Endothelial cell of umbilical vein (primary cell): ENCODE data around the gene LUZP2. TPM values are rescaled to one million over a fixed set of nuclear protein-coding genes. Genes with fewer than 3 reads are reported as not detected.

ENCODE experiments used
- BruUV-seq: library from RNA; stranded (reverse); fragments of 400-500 nt; replicated peaks from 2 replicates; lab custom pipeline; 2021; lab: Mats Ljungman, UMichigan
- CTCF ChIA-PET: fragments of 300-600, 350-600 bp; sonication (Branson Sonifier 250); formaldehyde crosslinking; loops from one replicate; lab custom pipeline; 2021; ENCODE audit warnings: antibody characterized with exemption, inconsistent platforms; lab: Charles Lee
- POLR2A ChIA-PET: fragments of 300-600, 350-600 bp; sonication (Branson Sonifier 250); formaldehyde crosslinking; loops from one replicate; lab custom pipeline; 2021; ENCODE audit warnings: antibody characterized with exemption, inconsistent platforms; lab: Charles Lee
- DNase-seq: peaks from one replicate; pipeline ENCODE4 v3.0.0-alpha.2; 2011; ENCODE audit warnings: low read depth, low spot score
- FAIRE-seq: peaks from 2 replicates; lab custom pipeline; 2011; peaks lifted over from hg19 to GRCh38; lab: Jason Lieb, UNC
- H2AFZ ChIP-seq: 2 replicates; pipeline ENCODE4 v1.6.0; 2012; ENCODE audit warnings: low read depth, low read length, control low read depth, inconsistent platforms
- H3K27ac ChIP-seq: 2 replicates; pipeline ENCODE4 v1.5.1; 2011; ENCODE audit warnings: low read depth, mild to moderate bottlenecking, control low read depth, low read length, moderate library complexity; ENCODE audit not compliant: insufficient read depth
- H3K27me3 ChIP-seq, 2 experiments: 2 replicates each; pipeline versions ENCODE4 v1.6.0 to v1.6.1; 2011; ENCODE audit warnings: low read length in 2 of 2, mixed read lengths in 1 of 2; ENCODE audit not compliant: control insufficient read depth in 2 of 2, insufficient read depth in 2 of 2
- H3K36me3 ChIP-seq, 2 experiments: 2 replicates in 1 of 2; 3 replicates in 1 of 2; pipeline ENCODE4 v1.5.1; 2011; ENCODE audit warnings: low read length in 2 of 2, mild to moderate bottlenecking in 1 of 2, moderate library complexity in 1 of 2; ENCODE audit not compliant: control insufficient read depth in 2 of 2, insufficient read depth in 2 of 2; ENCODE audit errors: extremely low read depth in 1 of 2
- H3K4me1 ChIP-seq: 3 replicates; pipeline ENCODE4 v1.5.1; 2011; ENCODE audit warnings: mild to moderate bottlenecking, low read length; ENCODE audit not compliant: control insufficient read depth, insufficient read depth; ENCODE audit errors: extremely low read depth
- H3K4me2 ChIP-seq: 2 replicates; pipeline ENCODE4 v1.6.1; 2011; ENCODE audit warnings: low read length, control low read depth, mixed read lengths; ENCODE audit not compliant: insufficient read depth
- H3K4me3 ChIP-seq, 3 experiments: fragments of 200-600 bp in 1 of 3; sonication (generic), shearing (Covaris generic) in 1 of 3; replicated peaks in 1 of 3; 2 replicates each; pipeline ENCODE4 v1.5.1; 2011 to 2016; ENCODE audit warnings: control low read depth in 3 of 3, low read length in 3 of 3, mild to moderate bottlenecking in 2 of 3, inconsistent platforms in 1 of 3, low read depth in 1 of 3, moderate library complexity in 1 of 3; ENCODE audit not compliant: insufficient read depth in 1 of 3
- H3K79me2 ChIP-seq: 2 replicates; pipeline ENCODE4 v1.6.0; 2012; ENCODE audit warnings: low read length, inconsistent platforms; ENCODE audit not compliant: control insufficient read depth, insufficient read depth
- H3K9ac ChIP-seq: replicated peaks from 2 replicates; pipeline ENCODE3; 2011; ENCODE audit warnings: low read length, control low read depth; ENCODE audit not compliant: insufficient read depth; ENCODE audit errors: extremely low read depth
- H3K9me1 ChIP-seq: replicated peaks from 3 replicates; pipeline ENCODE4 v1.6.0; 2011; ENCODE audit warnings: mild to moderate bottlenecking, low read length; ENCODE audit not compliant: control insufficient read depth, insufficient read depth; ENCODE audit errors: extremely low read depth
- H3K9me3 ChIP-seq: replicated peaks from 2 replicates; pipeline ENCODE4 v1.5.1; 2012; ENCODE audit warnings: low read length, inconsistent platforms; ENCODE audit not compliant: control insufficient read depth, insufficient read depth
- H4K20me1 ChIP-seq: replicated peaks from 2 replicates; pipeline ENCODE3; 2011; ENCODE audit warnings: mild to moderate bottlenecking, low read length; ENCODE audit not compliant: control insufficient read depth, insufficient read depth; ENCODE audit errors: extremely low read depth
- EZH2 ChIP-seq: IDR thresholded peaks from 2 replicates; pipeline ENCODE4 v1.6.1; 2012; ENCODE audit warnings: borderline replicate concordance, low read depth, mild to moderate bottlenecking, moderate library complexity, low read length, inconsistent platforms; ENCODE audit not compliant: severe bottlenecking
- FOS ChIP-seq: IDR thresholded peaks from 2 replicates; pipeline ENCODE4 v1.6.1; 2011; ENCODE audit warnings: mild to moderate bottlenecking, low read length, moderate library complexity, borderline replicate concordance; ENCODE audit not compliant: insufficient read depth
- GATA2 ChIP-seq: IDR thresholded peaks from 2 replicates; pipeline ENCODE4 v1.7.0; 2011; ENCODE audit warnings: low read depth, mild to moderate bottlenecking, moderate library complexity, mixed read lengths, low read length; ENCODE audit not compliant: insufficient read length, insufficient read depth
- JUN ChIP-seq: IDR thresholded peaks from 2 replicates; pipeline ENCODE4 v1.6.1; 2011; ENCODE audit warnings: borderline replicate concordance, low read depth; ENCODE audit not compliant: insufficient read length, insufficient read depth
- MAX ChIP-seq: IDR thresholded peaks from 2 replicates; pipeline ENCODE4 v1.6.1; 2011; ENCODE audit not compliant: insufficient read depth, insufficient read length
- MYC ChIP-seq: IDR thresholded peaks from one replicate; pipeline ENCODE4 v1.6.1; 2011; ENCODE audit warnings: mild to moderate bottlenecking, low read depth, low read length
- POLR2A ChIP-seq: IDR thresholded peaks from 2 replicates; pipeline ENCODE4 v1.6.1; 2012; ENCODE audit warnings: low read depth, mild to moderate bottlenecking, control low read depth, low read length
- POLR2AphosphoS5 ChIP-seq: IDR thresholded peaks from 2 replicates; pipeline ENCODE4 v1.6.1; 2012; ENCODE audit warnings: low read depth, mild to moderate bottlenecking, control low read depth, low read length, moderate library complexity; ENCODE audit not compliant: insufficient read depth
- dilution Hi-C: fragments of 300-500 bp; cut with MboI; formaldehyde crosslinking; loops from one replicate; pipeline ENCODE4 v1.15.0; 2019; ENCODE audit warnings: low sequenced_read_pairs; ENCODE audit not compliant: extremely low pct_ligation_motif_present
- intact Hi-C: fragments of 100-400 bp; cut with micrococcal nuclease; formaldehyde crosslinking; loops from one replicate; pipeline ENCODE4 v1.10.0; 2022
- polyA plus RNA-seq, 4 experiments: library from polyadenylated mRNA; depleted of rRNA in 3 of 4; stranded (reverse) in 3 of 4; unstranded in 1 of 4; fragments of >200 nt; gene quantifications; 2 replicates each; pipeline versions ENCODE4 v1.2.1 to v1.2.3, GENCODE V29; 2011 to 2012; ENCODE audit warnings: missing spikeins in 1 of 4
- total RNA-seq: library from RNA; stranded (reverse); gene quantifications from 2 replicates; pipeline ENCODE4 v1.2.3, GENCODE V29; 2021
- TF ChIP-seq, protein P1 (sequence below), 2 donors: IDR thresholded peaks; 1 replicate in 1 of 2; 2 replicates in 1 of 2; pipeline ENCODE4 v1.5.1; 2011; ENCODE audit warnings: low read length in 2 of 2, mild to moderate bottlenecking in 2 of 2, moderate library complexity in 2 of 2, control low read depth in 1 of 2, inconsistent platforms in 1 of 2, low read depth in 1 of 2; ENCODE audit not compliant: insufficient read depth in 1 of 2; ENCODE audit errors: extremely low read depth in 1 of 2

Gene LUZP2
- total and polyA plus RNA-seq, 2 donors (not counting 3 experiments of a cell fraction or from before 2014, with no cell fraction given): 0.07 TPM; not detected in 1

DNA sequence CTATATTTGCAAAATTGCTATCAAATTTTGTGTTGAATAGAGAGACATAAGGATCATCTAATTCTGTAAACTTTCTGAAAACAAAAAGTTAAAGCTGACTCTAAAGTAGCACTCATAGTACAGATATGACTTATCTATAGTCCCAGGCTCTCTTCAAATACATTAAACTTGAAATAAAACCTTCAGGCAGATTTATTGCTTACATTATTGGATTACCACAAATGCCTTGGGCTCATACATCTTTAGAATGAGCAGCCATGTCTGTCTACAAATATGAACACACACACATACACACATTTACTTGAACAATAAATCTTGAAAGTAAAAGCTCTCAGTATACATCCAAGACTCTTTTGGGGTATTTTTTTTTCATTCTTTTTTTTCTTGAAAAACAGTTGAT is 207.9 kb downstream of the LUZP2 start:
- no peak overlapping the region for H3K4me2 ChIP-seq
- H3K9me1 ChIP-seq: no peaks in the 10 kb centered on the region
- no peaks in the 10 kb centered on the region for H3K9me3 ChIP-seq
- H3K4me3 ChIP-seq: no peak overlapping the region
- TF ChIP-seq POLR2AphosphoS5: no peak
- no peak for TF ChIP-seq EZH2
- TF ChIP-seq, protein P1, sequence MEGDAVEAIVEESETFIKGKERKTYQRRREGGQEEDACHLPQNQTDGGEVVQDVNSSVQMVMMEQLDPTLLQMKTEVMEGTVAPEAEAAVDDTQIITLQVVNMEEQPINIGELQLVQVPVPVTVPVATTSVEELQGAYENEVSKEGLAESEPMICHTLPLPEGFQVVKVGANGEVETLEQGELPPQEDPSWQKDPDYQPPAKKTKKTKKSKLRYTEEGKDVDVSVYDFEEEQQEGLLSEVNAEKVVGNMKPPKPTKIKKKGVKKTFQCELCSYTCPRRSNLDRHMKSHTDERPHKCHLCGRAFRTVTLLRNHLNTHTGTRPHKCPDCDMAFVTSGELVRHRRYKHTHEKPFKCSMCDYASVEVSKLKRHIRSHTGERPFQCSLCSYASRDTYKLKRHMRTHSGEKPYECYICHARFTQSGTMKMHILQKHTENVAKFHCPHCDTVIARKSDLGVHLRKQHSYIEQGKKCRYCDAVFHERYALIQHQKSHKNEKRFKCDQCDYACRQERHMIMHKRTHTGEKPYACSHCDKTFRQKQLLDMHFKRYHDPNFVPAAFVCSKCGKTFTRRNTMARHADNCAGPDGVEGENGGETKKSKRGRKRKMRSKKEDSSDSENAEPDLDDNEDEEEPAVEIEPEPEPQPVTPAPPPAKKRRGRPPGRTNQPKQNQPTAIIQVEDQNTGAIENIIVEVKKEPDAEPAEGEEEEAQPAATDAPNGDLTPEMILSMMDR (IDR thresholded peaks at IDR 0.05; ENCODE audit: extremely low read depth in 1 of 2, insufficient read depth in 1 of 2, low read depth in 1 of 2, low read length in 2 of 2): no peak
- TF ChIP-seq MYC: no peak
- no peak for TF ChIP-seq MAX
- TF ChIP-seq JUN: no peak
- no peak for TF ChIP-seq POLR2A
- TF ChIP-seq FOS: no peak
- TF ChIP-seq GATA2: no peak
- ChIA-PET POLR2A (no interaction called here), CTCF (no interaction called here)
- H3K4me1 ChIP-seq: no peaks in the 10 kb centered on the region
- no peaks in the 10 kb centered on the region for H3K36me3 ChIP-seq
- no peak overlapping the region for H2AFZ ChIP-seq
- dilution Hi-C loops: no loop called here
- no peak for FAIRE-seq
- no peak for DNase-seq
- H4K20me1 ChIP-seq: no peaks in the 10 kb centered on the region
- no peak overlapping the region for H3K9ac ChIP-seq
- no peak overlapping the region for H3K27ac ChIP-seq
- no TSS peak for BruUV-seq
- H3K79me2 ChIP-seq: no peaks in the 10 kb centered on the region
- intact Hi-C loops: no loop called here
- H3K27me3 ChIP-seq: no peaks in the 10 kb centered on the region
